GM12873 (cell line): ENCODE data around the gene TACR3.

Experiments used
- CTCF ChIP-seq: IDR thresholded peaks from 2 replicates; pipeline ENCODE4 v1.5.1; 2012; ENCODE audit warnings: low read depth, mild to moderate bottlenecking, moderate library complexity, low read length, control low read depth; ENCODE audit not compliant: insufficient read depth; ENCODE audit errors: missing control alignments

TACR3 gene

GRCh38 chr4:103719830-103720207 lies at the start of gene TACR3:
Gene TACR3 (minus strand): TSS chr4:103719985. CDS start chr4:103719675, 310 bp downstream.
- TF ChIP-seq CTCF = no peak

GRCh38 chr4:103757631-103758030 lies 37.8 kb upstream of the TACR3 start:
- TF ChIP-seq CTCF = no peak

GRCh38 chr4:103756741-103757140 lies 37.0 kb upstream of the TACR3 start:
- TF ChIP-seq CTCF = no peak

- no peak for TF ChIP-seq CTCF
Observed at GRCh38 chr4:103754844-103755243, 35.1 kb upstream of the TACR3 start.

- TF ChIP-seq CTCF = no peak
Observed at GRCh38 chr4:103753868-103754653, 34.3 kb upstream of the TACR3 start.

GRCh38 chr4:103721251-103721650 lies 1.5 kb upstream of the TACR3 start:
- TF ChIP-seq CTCF = no peak

- TF ChIP-seq CTCF = no peak
Observed at GRCh38 chr4:103720661-103721060, 876 bp upstream of the TACR3 start.
